AG04450 (cell line): ENCODE data around the gene HAPLN2. TPM values are rescaled to one million over a fixed set of nuclear protein-coding genes. Genes with fewer than 3 reads are reported as not detected.

Experiments
- CTCF ChIA-PET: fragments of 300-600, 350-600 bp; formaldehyde crosslinking; extraction: SDS; loops from one replicate; lab custom pipeline; 2022; ENCODE audit warnings: antibody characterized with exemption, inconsistent platforms; lab: Charles Lee
- POLR2A ChIA-PET: fragments of 350-600 bp; formaldehyde crosslinking; extraction: SDS; loops from one replicate; lab custom pipeline; 2021; ENCODE audit warnings: antibody characterized with exemption, inconsistent platforms; lab: Yijun Ruan, JAX
- DNase-seq: peaks from one replicate; pipeline ENCODE4 v3.0.0-alpha.2; 2011; ENCODE audit warnings: low read depth, low spot score
- H3K27ac ChIP-seq: one replicate; pipeline ENCODE4 v1.5.1; 2012; ENCODE audit warnings: low read depth, low read length, control low read depth
- H3K27me3 ChIP-seq: one replicate; pipeline ENCODE4 v1.6.0; 2012; ENCODE audit warnings: low read length; ENCODE audit not compliant: control insufficient read depth, insufficient read depth
- H3K4me3 ChIP-seq: 2 replicates; pipeline ENCODE4 v1.5.1; 2011; ENCODE audit warnings: mild to moderate bottlenecking, low read depth, low read length, control low read depth
- H3K9me3 ChIP-seq: 2 replicates; pipeline ENCODE4 v1.5.1; 2012; ENCODE audit warnings: low read length; ENCODE audit not compliant: control insufficient read depth, insufficient read depth
- polyA plus RNA-seq: library from polyadenylated mRNA; depleted of rRNA; stranded (reverse); fragments of >200 nt; gene quantifications from 2 replicates; pipeline ENCODE4 v1.2.3, GENCODE V29; 2011
- TF ChIP-seq, protein P1 (sequence below): IDR thresholded peaks from 2 replicates; pipeline ENCODE4 v1.5.1; 2011; ENCODE audit warnings: low read depth, low read length, control low read depth, inconsistent platforms

HAPLN2 gene
- polyA plus RNA-seq, 1 experiment = not detected

DNA sequence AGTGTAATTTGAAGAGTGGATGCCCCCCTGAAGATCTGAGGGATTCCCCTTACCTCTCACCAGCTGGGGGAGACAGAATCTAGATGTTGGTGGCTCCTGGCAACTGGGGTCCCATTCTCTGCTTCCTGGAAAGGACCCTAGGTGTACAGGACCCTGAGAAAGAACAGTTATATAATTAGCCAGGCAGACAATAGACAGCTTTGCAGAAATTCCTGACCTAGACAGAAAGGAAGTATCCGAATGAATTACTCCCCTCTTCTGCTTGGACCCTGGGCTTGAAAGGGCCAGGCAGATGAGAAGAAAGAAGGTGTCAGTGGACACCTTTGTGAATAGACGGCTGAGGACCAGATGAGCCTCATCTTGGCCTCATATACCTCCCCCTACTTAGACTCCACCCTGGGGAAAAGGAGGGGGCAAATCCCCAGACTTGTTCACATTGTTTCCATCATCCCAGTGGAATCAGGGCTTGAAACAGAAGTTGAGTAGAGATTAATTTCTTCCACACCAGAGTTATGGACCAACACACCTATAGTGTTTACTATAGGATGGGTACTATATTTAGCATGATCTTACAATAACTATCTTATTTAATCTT lies 45.1 kb upstream of the HAPLN2 start:
- ChIA-PET POLR2A (interaction anchor here (0.7 kb wide), 1 partner anchor 20 kb away, joined by 3 read pairs; no protein-coding TSS in a partner anchor), CTCF (no interaction called here)

DNA sequence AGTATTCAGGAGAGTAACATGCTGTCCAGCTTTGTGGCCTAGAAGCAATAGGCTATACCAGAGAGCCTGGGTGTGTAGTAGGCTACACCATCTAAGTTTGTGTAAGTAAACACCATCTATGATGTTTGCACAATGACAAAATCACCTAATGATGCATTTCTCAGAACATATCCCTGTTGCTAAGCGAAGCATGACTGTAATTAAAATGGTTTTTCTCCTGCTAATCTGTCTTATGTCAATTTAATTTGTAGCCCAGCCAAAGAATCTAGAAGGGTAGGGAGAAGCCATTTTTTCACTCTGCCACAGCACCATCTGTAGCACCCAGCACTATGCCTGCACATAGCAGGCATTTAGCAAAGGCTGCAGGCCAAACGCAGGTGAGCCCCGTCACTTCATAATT lies 41.7 kb upstream of the HAPLN2 start:
- CTCF ChIA-PET = no interaction called here
- DNase-seq = no peak
- no peak overlapping the region for H3K4me3 ChIP-seq
- H3K27ac ChIP-seq = no peak overlapping the region
- no peaks in the 10 kb centered on the region for H3K9me3 ChIP-seq
- POLR2A ChIA-PET = no interaction called here
- TF ChIP-seq, protein P1, sequence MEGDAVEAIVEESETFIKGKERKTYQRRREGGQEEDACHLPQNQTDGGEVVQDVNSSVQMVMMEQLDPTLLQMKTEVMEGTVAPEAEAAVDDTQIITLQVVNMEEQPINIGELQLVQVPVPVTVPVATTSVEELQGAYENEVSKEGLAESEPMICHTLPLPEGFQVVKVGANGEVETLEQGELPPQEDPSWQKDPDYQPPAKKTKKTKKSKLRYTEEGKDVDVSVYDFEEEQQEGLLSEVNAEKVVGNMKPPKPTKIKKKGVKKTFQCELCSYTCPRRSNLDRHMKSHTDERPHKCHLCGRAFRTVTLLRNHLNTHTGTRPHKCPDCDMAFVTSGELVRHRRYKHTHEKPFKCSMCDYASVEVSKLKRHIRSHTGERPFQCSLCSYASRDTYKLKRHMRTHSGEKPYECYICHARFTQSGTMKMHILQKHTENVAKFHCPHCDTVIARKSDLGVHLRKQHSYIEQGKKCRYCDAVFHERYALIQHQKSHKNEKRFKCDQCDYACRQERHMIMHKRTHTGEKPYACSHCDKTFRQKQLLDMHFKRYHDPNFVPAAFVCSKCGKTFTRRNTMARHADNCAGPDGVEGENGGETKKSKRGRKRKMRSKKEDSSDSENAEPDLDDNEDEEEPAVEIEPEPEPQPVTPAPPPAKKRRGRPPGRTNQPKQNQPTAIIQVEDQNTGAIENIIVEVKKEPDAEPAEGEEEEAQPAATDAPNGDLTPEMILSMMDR = no peak
- H3K27me3 ChIP-seq = peaks cover 20% of the 10 kb centered on the region

More for the DNA sequence above, 45.1 kb upstream of the HAPLN2 start:
- Histone ChIP-seq H3K27ac (no peak overlapping the region), H3K4me3 (no peak overlapping the region), H3K9me3 (no peaks in the 10 kb centered on the region; the same call in 1 of the 2 replicates), H3K27me3 (peaks cover 13% of the 10 kb centered on the region)
- DNase-seq = no peak
- TF ChIP-seq, protein P1 = no peak

DNA sequence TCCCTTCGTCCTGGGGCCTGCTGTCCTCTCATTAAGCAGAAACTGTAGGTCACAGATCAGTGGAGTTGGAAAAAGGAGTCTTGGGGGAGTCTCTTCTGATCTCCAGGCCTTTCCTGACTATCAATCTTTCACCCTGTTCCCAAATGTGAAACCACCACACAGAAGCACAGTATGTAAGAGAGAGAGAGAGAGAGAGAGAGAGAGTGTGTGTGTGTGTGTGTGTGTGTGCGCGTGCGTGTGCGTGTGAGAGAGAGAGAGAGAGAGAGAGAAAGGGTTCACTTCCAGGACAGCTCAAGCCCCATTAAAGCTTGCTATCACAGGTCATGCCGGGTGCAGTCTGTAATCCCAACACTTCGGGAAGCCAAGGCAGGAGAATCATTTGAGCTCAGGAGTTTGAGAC lies 41.2 kb upstream of the HAPLN2 start:
- TF ChIP-seq, protein P1 = no peak
- no peaks in the 10 kb centered on the region for H3K9me3 ChIP-seq
- ChIA-PET CTCF (interaction anchor here (0.7 kb wide), 1 partner anchor 13 kb away, joined by 3 read pairs; no protein-coding TSS in a partner anchor), POLR2A (no interaction called here)
- DNase-seq = no peak
- peaks cover 19% of the 10 kb centered on the region for H3K27me3 ChIP-seq
- no peak overlapping the region for H3K27ac ChIP-seq
- no peak overlapping the region for H3K4me3 ChIP-seq

DNA sequence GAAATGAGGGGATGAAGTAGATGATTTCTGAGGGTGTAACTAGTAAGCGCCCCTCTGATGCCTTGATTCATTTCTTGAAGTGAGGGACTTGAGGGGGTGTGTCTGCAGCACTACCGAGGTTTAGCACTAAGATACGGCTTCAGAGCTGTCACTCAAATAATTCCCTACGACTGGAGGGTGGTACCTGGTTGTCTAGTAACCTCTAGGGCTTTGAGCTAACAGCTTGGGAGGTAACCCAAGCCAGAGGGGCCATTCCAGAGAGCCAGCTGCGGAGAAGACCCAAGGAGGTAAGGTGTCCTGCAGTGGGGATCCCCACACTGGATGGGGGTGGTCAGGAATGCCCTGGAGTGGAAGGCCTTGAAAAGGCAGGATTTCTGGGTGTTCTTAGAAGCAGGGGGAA lies 39.7 kb upstream of the HAPLN2 start, which contains the start of gene TTC24:
TSS of gene TTC24 (plus strand) at position 252 of the 400 bp plus-strand sequence. CDS start 1,642 bp downstream, outside the sequence.
- no peak for DNase-seq
- POLR2A ChIA-PET = no interaction called here
- H3K9me3 ChIP-seq = no peaks in the 10 kb centered on the region
- H3K27me3 ChIP-seq = peaks cover 16% of the 10 kb centered on the region
- CTCF ChIA-PET = interaction anchor here (0.7 to 1.2 kb wide), 3 partner anchors 29 to 681 kb away, joined by 6 to 7 read pairs (median 6); no protein-coding TSS in a partner anchor
- H3K4me3 ChIP-seq = no peak within 1 kb of the TSS
- no peak within 1 kb of the TSS for H3K27ac ChIP-seq
- TF ChIP-seq, protein P1 = no peak

DNA sequence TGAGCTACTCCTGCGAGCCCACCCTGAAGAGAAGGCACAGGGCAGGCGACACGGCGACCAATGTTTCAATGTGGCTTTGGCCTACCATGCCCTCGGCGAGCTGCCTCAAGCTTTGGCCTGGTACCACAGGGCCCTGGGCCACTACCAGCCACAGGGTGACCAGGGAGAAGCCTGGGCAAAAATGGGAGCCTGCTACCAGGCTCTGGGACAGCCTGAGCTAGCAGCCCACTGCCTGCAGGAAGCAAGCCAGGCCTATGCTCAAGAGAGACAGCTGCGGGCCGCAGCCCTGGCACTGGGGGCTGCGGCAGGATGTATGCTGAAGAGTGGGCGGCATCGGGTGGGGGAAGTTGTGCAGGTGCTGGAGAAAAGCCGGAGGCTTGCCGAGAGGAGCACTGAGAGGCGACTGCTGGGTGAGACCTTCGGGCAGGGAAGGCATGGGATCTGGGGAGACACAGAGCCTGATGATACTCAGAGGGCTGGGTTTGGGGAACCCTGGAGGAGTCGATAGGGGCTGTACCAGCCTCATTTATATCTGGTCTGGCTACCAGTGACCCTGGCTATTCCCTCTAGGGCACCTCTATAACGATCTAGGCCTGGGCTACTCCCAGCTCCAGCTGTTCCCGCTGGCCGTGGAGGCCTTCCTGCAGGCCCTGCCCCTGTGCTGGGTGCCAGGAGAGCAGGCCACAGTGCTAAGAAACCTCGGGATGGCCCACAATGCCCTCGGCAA lies 37.4 kb upstream of the HAPLN2 start:
- POLR2A ChIA-PET = no interaction called here
- Histone ChIP-seq H3K4me3 (no peak overlapping the region), H3K9me3 (no peaks in the 10 kb centered on the region), H3K27ac (no peak overlapping the region), H3K27me3 (peaks cover 23% of the 10 kb centered on the region)
- CTCF ChIA-PET = interaction anchor here (0.7 to 2.8 kb wide), 7 partner anchors 10 to 196 kb away, joined by 3 to 8 read pairs (median 3); partner anchors contain the start of gene NAXE
- TF ChIP-seq, protein P1 = no peak
- no peak for DNase-seq
